ENCODE measurements around the gene SYTL5.

SYTL5 gene

DNA sequence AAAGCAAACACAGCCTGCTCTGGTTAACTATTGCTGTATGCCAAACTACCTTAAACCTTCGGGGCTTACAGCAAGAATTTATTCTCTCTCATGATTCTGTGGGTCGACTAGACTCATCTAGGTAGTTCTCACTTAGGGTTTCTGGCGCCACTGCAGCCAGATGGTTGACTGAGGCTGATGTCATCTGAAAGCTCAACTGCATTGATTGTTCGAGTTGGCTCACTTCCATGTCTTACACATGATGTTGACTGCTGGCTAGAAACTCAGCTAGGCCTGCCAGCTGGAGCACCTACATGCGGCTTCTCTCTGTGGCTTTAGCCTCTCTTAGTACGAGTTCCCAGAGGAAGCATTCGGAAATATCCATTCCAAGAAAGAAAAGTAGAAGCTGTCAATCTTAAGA is 111.1 kb downstream of the SYTL5 start:
- H3K4me3 ChIP-seq (replicated peaks; ENCODE audit: low read depth, low read length), result no peak overlapping the region
- TF ChIP-seq CTCF (IDR thresholded peaks at IDR 0.05; ENCODE audit: low read depth, low read length, missing control alignments), result no peak
- no peak for DNase-seq (ENCODE audit: extremely low read depth, low read depth)

- no peak overlapping the region for H3K4me3 ChIP-seq (replicated peaks; ENCODE audit: low read depth, low read length)
- no peak for DNase-seq (ENCODE audit: extremely low read depth, low read depth)
- no peak for TF ChIP-seq CTCF (IDR thresholded peaks at IDR 0.05; ENCODE audit: low read depth, low read length, missing control alignments)
Measured at GRCh38 chrX:38124000-38124399, 117.6 kb downstream of the SYTL5 start.

DNA sequence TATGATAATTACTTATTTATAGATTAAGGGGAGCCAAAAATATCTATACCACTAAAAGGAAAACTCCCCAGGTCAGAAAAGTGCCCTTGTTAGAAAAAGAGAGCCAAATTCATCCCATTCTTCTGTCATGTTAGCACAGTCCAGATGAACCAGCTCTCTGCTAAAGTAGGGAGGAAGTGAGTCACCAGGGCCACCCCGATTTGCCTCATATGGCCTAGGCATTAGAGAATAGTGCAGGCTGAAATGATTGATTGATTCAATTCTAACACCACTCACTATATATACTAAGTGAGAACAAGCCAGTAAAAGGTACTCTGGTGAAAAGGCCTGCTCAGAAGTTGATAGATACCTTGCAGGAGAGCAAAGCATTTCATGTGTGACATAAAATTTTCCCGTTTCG is 119.8 kb downstream of the SYTL5 start:
- TF ChIP-seq CTCF (IDR thresholded peaks at IDR 0.05; ENCODE audit: low read depth, low read length, missing control alignments), result no peak
- DNase-seq (ENCODE audit: extremely low read depth, low read depth), result no peak
- no peak overlapping the region for H3K4me3 ChIP-seq (replicated peaks; ENCODE audit: low read depth, low read length)

- no peak for DNase-seq (ENCODE audit: extremely low read depth, low read depth)
- no peak overlapping the region for H3K4me3 ChIP-seq (replicated peaks; ENCODE audit: low read depth, low read length)
- TF ChIP-seq CTCF (IDR thresholded peaks at IDR 0.05; ENCODE audit: low read depth, low read length, missing control alignments), result no peak
Measured at GRCh38 chrX:38127961-38128360, 121.6 kb downstream of the SYTL5 start.

DNA sequence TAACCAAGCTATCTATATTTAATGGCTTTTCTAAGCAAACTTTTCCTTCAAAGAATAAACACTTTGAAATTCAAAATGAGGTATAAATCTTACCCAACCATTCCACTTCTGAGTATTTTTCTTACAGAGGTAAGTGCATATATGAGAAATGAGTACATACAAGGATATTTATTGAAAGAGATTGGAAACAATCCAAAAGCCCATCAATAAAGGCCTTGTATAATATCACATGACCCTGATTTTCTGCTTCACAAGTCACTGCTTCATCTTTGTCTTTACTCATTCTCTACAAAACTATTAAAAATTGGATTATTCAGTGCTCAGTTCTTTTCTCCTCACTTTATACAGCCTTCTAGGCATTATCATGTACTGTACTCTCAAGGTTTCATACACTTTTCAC is 123.0 kb downstream of the SYTL5 start:
- DNase-seq (ENCODE audit: extremely low read depth, low read depth), result no peak
- H3K4me3 ChIP-seq (replicated peaks; ENCODE audit: low read depth, low read length), result no peak overlapping the region
- TF ChIP-seq CTCF (IDR thresholded peaks at IDR 0.05; ENCODE audit: low read depth, low read length, missing control alignments), result no peak

DNA sequence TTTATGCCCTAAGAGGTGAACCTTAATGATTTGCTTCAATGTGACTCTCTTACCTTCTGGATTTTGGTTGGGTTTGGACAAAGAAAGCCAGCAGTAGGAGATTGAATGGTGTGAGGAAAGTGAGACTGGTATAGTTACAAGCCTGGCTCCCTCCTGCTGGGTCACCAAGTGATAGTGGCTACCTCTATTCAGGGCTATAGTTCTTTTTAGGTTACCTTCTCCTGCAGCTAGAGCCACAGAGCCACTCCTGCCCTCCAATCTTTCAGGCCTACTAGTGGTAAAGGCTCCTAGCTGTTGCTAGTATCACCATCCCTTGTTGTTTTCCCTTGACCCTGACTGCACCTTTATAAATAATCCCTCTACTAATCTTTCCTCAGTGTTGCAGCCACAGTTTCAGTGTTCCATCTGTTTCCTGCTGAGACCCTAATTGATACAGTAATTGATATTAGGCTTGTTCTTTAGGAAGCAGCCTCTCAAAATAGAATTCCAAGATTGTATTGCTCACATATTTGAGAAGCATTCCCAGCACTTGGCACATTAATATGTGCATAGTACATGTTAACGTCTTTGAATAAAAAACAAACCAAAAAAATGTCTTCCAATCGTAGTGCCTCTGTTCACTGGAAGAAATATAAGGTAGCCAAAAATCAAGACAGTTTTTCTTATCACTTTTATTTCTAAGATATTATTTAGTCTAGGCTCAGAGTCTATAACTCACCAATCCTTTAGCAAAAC is 132.0 kb downstream of the SYTL5 start:
- TF ChIP-seq CTCF (IDR thresholded peaks at IDR 0.05; ENCODE audit: low read depth, low read length, missing control alignments), result no peak
- no peak for DNase-seq (ENCODE audit: extremely low read depth, low read depth)

GRCh38 chrX:38138900-38139299 is 132.5 kb downstream of the SYTL5 start:
- H3K4me3 ChIP-seq (replicated peaks; ENCODE audit: low read depth, low read length), result no peak overlapping the region
- no peak for DNase-seq (ENCODE audit: extremely low read depth, low read depth)
- TF ChIP-seq CTCF (IDR thresholded peaks at IDR 0.05; ENCODE audit: low read depth, low read length, missing control alignments), result no peak

More for the DNA sequence above, 132.0 kb downstream of the SYTL5 start:
- no peak overlapping the region for H3K4me3 ChIP-seq (replicated peaks; ENCODE audit: low read depth, low read length)

Data from HFF-Myc (cell line).